Effector CD8-positive, alpha-beta T cell (primary cell): ENCODE results near the gene CORO1A.
"Not testable (repeated sequence)": the region's sequence is repeated elsewhere in the genome, so short reads cannot be mapped to it uniquely, and the experiment has no call there.

Experiments
- DNase-seq: peaks from one replicate; lab custom pipeline; 2025; lab: John Stamatoyannopoulos, UW

The CORO1A gene

DNA sequence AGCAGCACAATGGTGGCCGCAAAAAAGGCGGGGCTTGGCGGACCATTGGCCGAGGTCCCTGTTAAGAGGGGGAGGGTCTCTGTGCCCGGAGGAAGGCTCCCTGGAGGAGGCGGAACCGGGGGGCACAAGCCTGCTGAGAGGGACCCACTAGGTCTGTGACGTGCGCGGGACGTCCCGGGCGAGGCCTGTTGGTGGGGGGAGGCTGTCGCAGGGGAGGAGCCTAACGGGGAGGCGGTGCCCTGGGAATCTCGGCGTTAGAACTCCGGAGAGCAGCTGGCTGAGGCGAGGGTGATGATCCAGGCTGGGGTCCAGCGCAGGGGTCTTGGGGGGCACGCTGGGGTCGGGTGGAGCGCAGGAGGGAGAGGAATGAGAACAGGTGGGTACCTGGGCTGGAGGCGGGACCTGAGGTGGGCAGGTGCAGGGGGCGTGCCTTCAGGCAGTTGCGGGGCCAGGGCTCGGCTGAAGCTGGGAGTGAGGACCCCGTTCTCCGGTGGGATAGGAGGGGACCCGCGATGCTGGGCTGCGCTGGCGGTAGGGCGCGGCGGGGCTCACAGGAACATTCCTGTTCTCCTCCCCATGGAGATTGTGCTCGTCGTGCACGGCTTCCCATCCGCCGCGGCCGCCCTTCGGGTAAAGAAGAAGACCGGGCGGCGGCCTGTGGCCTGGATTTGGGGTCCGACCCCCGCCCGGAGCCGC lies 22.3 kb downstream of the CORO1A start:
- not testable (repeated sequence) for DNase-seq

DNA sequence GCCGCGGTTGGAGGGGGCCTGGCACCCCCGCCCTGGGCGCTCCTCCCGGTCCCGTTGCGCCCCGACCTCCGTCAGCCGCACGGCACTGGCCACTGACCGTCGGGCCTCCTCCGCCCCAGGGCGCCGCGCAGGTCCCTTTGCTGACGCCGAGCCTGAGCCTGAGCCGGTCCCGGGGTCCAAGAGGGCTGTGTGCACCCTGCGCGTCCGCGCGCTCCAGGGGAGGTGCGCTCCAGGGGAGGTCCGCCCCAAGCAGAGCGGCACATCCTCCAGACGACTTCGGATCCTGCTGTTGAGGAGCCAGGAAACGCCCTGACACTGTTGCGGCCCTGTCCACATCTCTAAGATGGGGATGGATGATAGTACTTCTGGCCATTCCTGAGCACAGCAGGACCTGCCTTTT lies 22.9 kb downstream of the CORO1A start:
- not testable (repeated sequence) for DNase-seq

DNA sequence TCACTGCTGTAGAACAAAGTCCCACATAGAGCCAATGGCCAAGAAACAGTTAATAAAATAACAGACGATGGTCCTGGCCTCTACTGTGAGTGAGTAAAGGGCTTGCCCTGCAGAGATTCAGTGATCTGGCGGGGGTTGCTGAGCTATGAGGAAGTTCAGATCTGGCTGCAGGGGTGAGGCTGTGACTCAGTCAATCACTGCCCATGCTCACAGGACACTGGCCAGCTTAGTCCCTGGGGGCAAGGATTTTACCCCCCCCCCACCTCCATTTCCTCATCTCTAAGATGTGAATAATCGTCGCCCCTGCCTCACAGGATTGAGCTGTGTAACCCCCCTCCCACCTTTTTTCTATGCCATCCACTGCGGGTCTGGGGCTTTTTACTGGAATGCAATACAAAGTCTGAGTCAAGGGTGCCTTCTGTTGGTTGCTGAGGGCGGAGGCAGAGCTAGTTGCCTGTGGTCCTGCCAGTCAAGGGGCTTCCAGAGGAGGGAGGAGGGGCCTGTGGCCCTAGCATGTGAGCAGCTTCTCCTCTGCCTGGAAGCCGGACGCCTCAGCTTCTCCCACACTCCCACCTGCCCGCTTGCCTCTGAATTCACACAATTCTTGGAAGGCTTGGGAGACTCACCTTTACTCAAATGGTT lies 23.8 kb downstream of the CORO1A start:
- DNase-seq: not testable (repeated sequence)

DNA sequence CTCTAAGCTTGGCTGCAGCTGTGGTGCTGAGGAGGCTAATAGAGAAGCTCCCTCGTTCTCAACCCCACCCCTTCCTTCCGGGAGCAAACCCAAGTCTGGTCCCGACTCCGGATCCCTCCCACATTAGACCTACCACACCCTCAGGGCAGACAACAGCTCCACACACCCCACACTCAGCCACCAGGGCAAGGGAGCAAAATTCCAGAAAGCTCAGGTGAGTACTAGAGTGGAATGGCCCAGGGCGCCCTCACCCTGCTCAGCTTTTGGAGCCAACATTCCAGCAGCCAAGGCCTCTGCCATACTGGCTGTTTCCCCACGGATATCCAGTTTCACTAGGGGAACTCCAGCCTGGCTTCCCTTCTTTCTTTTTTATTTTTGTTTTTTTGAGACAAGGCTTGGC lies 25.6 kb downstream of the CORO1A start:
- DNase-seq: not testable (repeated sequence)

- not testable (repeated sequence) for DNase-seq
Measured at GRCh38 chr16:30211414-30211813, 28.0 kb downstream of the CORO1A start.

GRCh38 chr16:30217082-30217481 lies 33.7 kb downstream of the CORO1A start:
- DNase-seq: not testable (repeated sequence)
